ENCODE measurements around the gene NFE2L2.
"Not testable (repeated sequence)": the region's sequence is repeated elsewhere in the genome, so short reads cannot be mapped to it uniquely, and the experiment has no call there.

Gene NFE2L2

GRCh38 chr2:177232098-177232704, 32.3 kb downstream of the NFE2L2 start:
- DNase-seq: no peak

- no peak for DNase-seq
Measured at GRCh38 chr2:177231270-177231669, 33.3 kb downstream of the NFE2L2 start.

- no peak for DNase-seq
Measured at GRCh38 chr2:177229442-177230242, 34.9 kb downstream of the NFE2L2 start.

GRCh38 chr2:177225965-177226360, 38.6 kb downstream of the NFE2L2 start:
- no peak for DNase-seq

- DNase-seq: not testable (repeated sequence)
Measured at GRCh38 chr2:177223436-177223835, 41.1 kb downstream of the NFE2L2 start.

GRCh38 chr2:177221970-177222369, 42.6 kb downstream of the NFE2L2 start:
- no peak for DNase-seq

- DNase-seq: no peak
Measured at GRCh38 chr2:177221534-177221933, 43.0 kb downstream of the NFE2L2 start.

- not testable (repeated sequence) for DNase-seq
Measured at GRCh38 chr2:177219787-177220186, 44.7 kb downstream of the NFE2L2 start.

GRCh38 chr2:177217247-177217843, 47.2 kb downstream of the NFE2L2 start:
- DNase-seq: no peak

- peak; percentile 97 for DNase-seq
Measured at GRCh38 chr2:177212891-177213856, 51.4 kb downstream of the NFE2L2 start.

GRCh38 chr2:177212106-177212890, 52.2 kb downstream of the NFE2L2 start, which contains the start of gene HNRNPA3:
Gene HNRNPA3 (plus strand): TSS chr2:177212794. CDS start chr2:177212800, 6 bp downstream.
- DNase-seq: peak; percentile 100

GRCh38 chr2:177211576-177212105, 52.9 kb downstream of the NFE2L2 start:
- no peak for DNase-seq

GRCh38 chr2:177211169-177211568, 53.4 kb downstream of the NFE2L2 start:
- no peak for DNase-seq

GRCh38 chr2:177207101-177207500, 57.4 kb downstream of the NFE2L2 start:
- no peak for DNase-seq

GRCh38 chr2:177204417-177204816, 60.1 kb downstream of the NFE2L2 start:
- DNase-seq: no peak

GRCh38 chr2:177201919-177202346, 62.6 kb downstream of the NFE2L2 start:
- no peak for DNase-seq

- not testable (repeated sequence) for DNase-seq
Measured at GRCh38 chr2:177200419-177200818, 64.1 kb downstream of the NFE2L2 start.

GRCh38 chr2:177195194-177195593, 69.3 kb downstream of the NFE2L2 start:
- DNase-seq: no peak

GRCh38 chr2:177193240-177193639, 71.3 kb downstream of the NFE2L2 start:
- no peak for DNase-seq

GRCh38 chr2:177192788-177193187, 71.7 kb downstream of the NFE2L2 start:
- no peak for DNase-seq

GRCh38 chr2:177190941-177191340, 73.6 kb downstream of the NFE2L2 start:
- no peak for DNase-seq

All from suppressor macrophage treated with lipopolysaccharide for 4 hours (primary cell).